ENCODE data around the gene EML1.

Gene EML1

GRCh38 chr14:99904506-99904905 lies 111.3 kb downstream of the EML1 start:
- DNase-seq (ENCODE audit: low spot score): no peak

GRCh38 chr14:99905121-99905520 lies 111.9 kb downstream of the EML1 start:
- DNase-seq (ENCODE audit: low spot score): no peak

- no peak for DNase-seq (ENCODE audit: low spot score)
These were observed 114.8 kb downstream of the EML1 start for GRCh38 chr14:99907761-99908652.

GRCh38 chr14:99908653-99909250 lies 115.5 kb downstream of the EML1 start:
- no peak for DNase-seq (ENCODE audit: low spot score)

GRCh38 chr14:99909513-99910064 lies 116.4 kb downstream of the EML1 start:
- DNase-seq (ENCODE audit: low spot score): no peak

- no peak for DNase-seq (ENCODE audit: low spot score)
These were observed 117.4 kb downstream of the EML1 start for GRCh38 chr14:99910337-99911309.

- no peak for DNase-seq (ENCODE audit: low spot score)
These were observed 122.3 kb downstream of the EML1 start for GRCh38 chr14:99915305-99916090.

GRCh38 chr14:99916091-99916383 lies 122.8 kb downstream of the EML1 start:
- no peak for DNase-seq (ENCODE audit: low spot score)

GRCh38 chr14:99918781-99919180 lies 125.6 kb downstream of the EML1 start:
- no peak for DNase-seq (ENCODE audit: low spot score)

GRCh38 chr14:99921425-99921824 lies 128.2 kb downstream of the EML1 start:
- no peak for DNase-seq (ENCODE audit: low spot score)

- no peak for DNase-seq (ENCODE audit: low spot score)
These were observed 131.2 kb downstream of the EML1 start for GRCh38 chr14:99924379-99924778.

- no peak for DNase-seq (ENCODE audit: low spot score)
These were observed 132.3 kb downstream of the EML1 start for GRCh38 chr14:99925471-99925870.

- DNase-seq (ENCODE audit: low spot score): no peak
These were observed 135.8 kb downstream of the EML1 start for GRCh38 chr14:99928963-99929362.

GRCh38 chr14:99929601-99930000 lies 136.4 kb downstream of the EML1 start:
- DNase-seq (ENCODE audit: low spot score): no peak

- DNase-seq (ENCODE audit: low spot score): no peak
These were observed 137.4 kb downstream of the EML1 start for GRCh38 chr14:99930420-99931274.

- DNase-seq (ENCODE audit: low spot score): no peak
These were observed 138.1 kb downstream of the EML1 start for GRCh38 chr14:99931308-99931707.

- DNase-seq (ENCODE audit: low spot score): no peak
These were observed 142.8 kb downstream of the EML1 start for GRCh38 chr14:99936056-99936455.

- no peak for DNase-seq (ENCODE audit: low spot score)
These were observed 143.7 kb downstream of the EML1 start for GRCh38 chr14:99936738-99937474.

- DNase-seq (ENCODE audit: low spot score): no peak
These were observed 144.4 kb downstream of the EML1 start for GRCh38 chr14:99937475-99938244.

Measured in iPS-NIHi11 (cell line).